Choroid plexus epithelial cell (primary cell): Measurements from ENCODE around the gene FDXR.

Experiments used
- DNase-seq: peaks from one replicate; pipeline ENCODE4 v3.0.0-alpha.2; 2010; ENCODE audit warnings: low read depth
- H3K4me3 ChIP-seq: 2 replicates; pipeline ENCODE4 v1.5.1; 2011; ENCODE audit warnings: low read depth, mild to moderate bottlenecking, control low read depth, low read length, moderate library complexity
- TF ChIP-seq, protein P1 (sequence below): conservative IDR thresholded peaks from 2 replicates; pipeline ENCODE4 v1.5.1; 2011; ENCODE audit warnings: low read depth, mild to moderate bottlenecking, control low read depth, inconsistent platforms, low read length, moderate library complexity

Gene FDXR, protein sequence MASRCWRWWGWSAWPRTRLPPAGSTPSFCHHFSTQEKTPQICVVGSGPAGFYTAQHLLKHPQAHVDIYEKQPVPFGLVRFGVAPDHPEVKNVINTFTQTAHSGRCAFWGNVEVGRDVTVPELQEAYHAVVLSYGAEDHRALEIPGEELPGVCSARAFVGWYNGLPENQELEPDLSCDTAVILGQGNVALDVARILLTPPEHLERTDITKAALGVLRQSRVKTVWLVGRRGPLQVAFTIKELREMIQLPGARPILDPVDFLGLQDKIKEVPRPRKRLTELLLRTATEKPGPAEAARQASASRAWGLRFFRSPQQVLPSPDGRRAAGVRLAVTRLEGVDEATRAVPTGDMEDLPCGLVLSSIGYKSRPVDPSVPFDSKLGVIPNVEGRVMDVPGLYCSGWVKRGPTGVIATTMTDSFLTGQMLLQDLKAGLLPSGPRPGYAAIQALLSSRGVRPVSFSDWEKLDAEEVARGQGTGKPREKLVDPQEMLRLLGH

GRCh38 chr17:74872313-74873036 is at the start of gene FDXR:
Gene FDXR (minus strand): TSS chr17:74872994. CDS start chr17:74872944, 50 bp downstream.
- TF ChIP-seq, protein P1, sequence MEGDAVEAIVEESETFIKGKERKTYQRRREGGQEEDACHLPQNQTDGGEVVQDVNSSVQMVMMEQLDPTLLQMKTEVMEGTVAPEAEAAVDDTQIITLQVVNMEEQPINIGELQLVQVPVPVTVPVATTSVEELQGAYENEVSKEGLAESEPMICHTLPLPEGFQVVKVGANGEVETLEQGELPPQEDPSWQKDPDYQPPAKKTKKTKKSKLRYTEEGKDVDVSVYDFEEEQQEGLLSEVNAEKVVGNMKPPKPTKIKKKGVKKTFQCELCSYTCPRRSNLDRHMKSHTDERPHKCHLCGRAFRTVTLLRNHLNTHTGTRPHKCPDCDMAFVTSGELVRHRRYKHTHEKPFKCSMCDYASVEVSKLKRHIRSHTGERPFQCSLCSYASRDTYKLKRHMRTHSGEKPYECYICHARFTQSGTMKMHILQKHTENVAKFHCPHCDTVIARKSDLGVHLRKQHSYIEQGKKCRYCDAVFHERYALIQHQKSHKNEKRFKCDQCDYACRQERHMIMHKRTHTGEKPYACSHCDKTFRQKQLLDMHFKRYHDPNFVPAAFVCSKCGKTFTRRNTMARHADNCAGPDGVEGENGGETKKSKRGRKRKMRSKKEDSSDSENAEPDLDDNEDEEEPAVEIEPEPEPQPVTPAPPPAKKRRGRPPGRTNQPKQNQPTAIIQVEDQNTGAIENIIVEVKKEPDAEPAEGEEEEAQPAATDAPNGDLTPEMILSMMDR, result no peak
- H3K4me3 ChIP-seq, result peak within 1 kb of the TSS; percentile 83
- DNase-seq, result no peak

GRCh38 chr17:74922172-74922571 is 49.4 kb upstream of the FDXR start:
- no peak for DNase-seq
- no peak overlapping the region for H3K4me3 ChIP-seq
- TF ChIP-seq, protein P1, result no peak

- H3K4me3 ChIP-seq, result no peak overlapping the region
- DNase-seq, result no peak
- TF ChIP-seq, protein P1, result no peak
These were observed 49.0 kb upstream of the FDXR start for GRCh38 chr17:74921769-74922168.

GRCh38 chr17:74921026-74921681 is 48.4 kb upstream of the FDXR start:
- TF ChIP-seq, protein P1, result no peak
- no peak for DNase-seq
- no peak overlapping the region for H3K4me3 ChIP-seq

DNA sequence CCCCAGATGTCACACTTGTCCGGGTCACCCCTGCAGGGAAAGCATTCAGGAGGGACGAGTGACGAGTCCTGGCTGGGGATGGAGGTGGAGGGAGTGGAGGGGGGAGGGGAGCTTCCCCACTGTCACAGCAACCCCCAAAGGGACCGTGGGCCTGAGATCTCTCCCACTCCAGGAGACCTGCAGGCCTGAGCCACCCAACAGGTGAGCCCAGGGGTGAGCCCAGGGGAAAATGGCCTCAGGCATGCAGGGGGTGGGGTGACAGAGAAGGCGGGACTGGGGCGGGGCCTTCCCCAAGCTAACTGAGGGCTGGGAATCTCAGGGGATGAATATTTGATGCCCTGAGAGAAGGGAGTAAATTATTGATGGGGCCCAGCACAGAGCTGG is 47.8 kb upstream of the FDXR start:
- H3K4me3 ChIP-seq, result no peak overlapping the region
- DNase-seq, result no peak
- TF ChIP-seq, protein P1, result no peak

GRCh38 chr17:74920306-74920620 is 47.5 kb upstream of the FDXR start:
- no peak overlapping the region for H3K4me3 ChIP-seq
- no peak for DNase-seq
- TF ChIP-seq, protein P1, result no peak
